GM23338 (cell line): Measurements from ENCODE around the gene ITGA8. TPM values are rescaled to one million over a fixed set of nuclear protein-coding genes. Genes with fewer than 3 reads are reported as not detected.

Source experiments
- CREB1 ChIP-seq: fragments of 250-450 bp; sonication (Bioruptor Pico); IDR thresholded peaks from 2 replicates; pipeline ENCODE4 v1.5.0; 2020; ENCODE audit warnings: low read depth, mild to moderate bottlenecking, moderate library complexity
- ETS1 ChIP-seq: IDR thresholded peaks from 2 replicates; pipeline ENCODE4 v1.6.1; 2016; ENCODE audit warnings: antibody characterized with exemption
- EZH2 ChIP-seq: fragments of 200-600 bp; sonication (generic); IDR thresholded peaks from one replicate; pipeline ENCODE4 v1.8.0; 2017; ENCODE audit warnings: antibody characterized with exemption, mild to moderate bottlenecking, low read depth; ENCODE audit not compliant: unreplicated experiment
- JUNB ChIP-seq: IDR thresholded peaks from one replicate; pipeline ENCODE4 v1.6.1; 2016; ENCODE audit warnings: antibody characterized with exemption; ENCODE audit not compliant: unreplicated experiment
- NANOG ChIP-seq: IDR thresholded peaks from 2 replicates; pipeline ENCODE4 v1.6.1; 2016; ENCODE audit warnings: antibody characterized with exemption, borderline replicate concordance
- POLR2AphosphoS5 ChIP-seq: IDR thresholded peaks from 2 replicates; pipeline ENCODE4 v1.6.1; 2016; ENCODE audit warnings: antibody characterized with exemption, low read depth
- REST ChIP-seq: IDR thresholded peaks from one replicate; pipeline ENCODE4 v1.6.1; 2018; ENCODE audit warnings: antibody characterized with exemption; ENCODE audit not compliant: unreplicated experiment
- STAT1 ChIP-seq: IDR thresholded peaks from one replicate; pipeline ENCODE4 v1.6.1; 2016; ENCODE audit warnings: antibody characterized with exemption; ENCODE audit not compliant: unreplicated experiment
- ZNF114 ChIP-seq: fragments of 250-450 bp; sonication (Bioruptor Pico); IDR thresholded peaks from 2 replicates; pipeline ENCODE4 v1.5.0; 2020; ENCODE audit warnings: mild to moderate bottlenecking, moderate library complexity
- ZNF331 ChIP-seq: fragments of 250-450 bp; sonication (Bioruptor Pico); IDR thresholded peaks from 2 replicates; pipeline ENCODE4 v1.5.0; 2020; ENCODE audit warnings: low read depth, mild to moderate bottlenecking, moderate library complexity
- ZNF462 ChIP-seq: fragments of 250-450 bp; sonication (Bioruptor Pico); IDR thresholded peaks from 2 replicates; pipeline ENCODE4 v1.5.0; 2020; ENCODE audit warnings: mild to moderate bottlenecking, moderate library complexity
- polyA plus RNA-seq: library from polyadenylated mRNA; unstranded; fragments of >200 nt; fragmentation: Nextera tagmentation; extraction: Ambion mirVana; gene quantifications from 2 replicates; pipeline ENCODE4 v1.2.1, GENCODE V29; 2016
- total RNA-seq: library from RNA; depleted of rRNA; stranded (reverse); fragments of >200 nt; shearing (Covaris generic); gene quantifications from 2 replicates; pipeline ENCODE4 v1.2.3, GENCODE V29; 2014

The ITGA8 gene
- total and polyA plus RNA-seq, 2 experiments from 2014 or later = not detected

GRCh38 chr10:15485684-15486316, 233.9 kb downstream of the ITGA8 start (continued):
- TF ChIP-seq ZNF462 (CRISPR knock-in tag) (no peak), EZH2 (no peak), ETS1 (no peak), JUNB (no peak), CREB1 (CRISPR knock-in tag) (no peak), NANOG (no peak), ZNF331 (no peak), REST (no peak), POLR2AphosphoS5 (no peak), ZNF114 (CRISPR knock-in tag) (no peak), STAT1 (no peak)
